ENCODE data around the gene GALNT15.

Gene GALNT15

GRCh38 chr3:16252243-16252978, 77.9 kb downstream of the GALNT15 start:
- DNase-seq: no peak

- DNase-seq: no peak
Observed at GRCh38 chr3:16252988-16253387, 78.5 kb downstream of the GALNT15 start.

GRCh38 chr3:16253601-16254000, 79.1 kb downstream of the GALNT15 start:
- DNase-seq: peak in 36 of 58 donors; percentile 5 to 72 (median 27)

GRCh38 chr3:16254916-16255315, 80.4 kb downstream of the GALNT15 start:
- no peak for DNase-seq

GRCh38 chr3:16255326-16255725, 80.8 kb downstream of the GALNT15 start:
- no peak for DNase-seq

GRCh38 chr3:16255726-16256125, 81.2 kb downstream of the GALNT15 start:
- DNase-seq: no peak

- no peak for DNase-seq
Observed at GRCh38 chr3:16257309-16257708, 82.8 kb downstream of the GALNT15 start.

- DNase-seq: no peak
Observed at GRCh38 chr3:16258177-16258576, 83.7 kb downstream of the GALNT15 start.

GRCh38 chr3:16258866-16259265, 84.4 kb downstream of the GALNT15 start:
- DNase-seq: no peak

GRCh38 chr3:16260046-16260445, 85.6 kb downstream of the GALNT15 start:
- no peak for DNase-seq

GRCh38 chr3:16262174-16262573, 87.7 kb downstream of the GALNT15 start:
- no peak for DNase-seq

- DNase-seq: peak in 2 of 58 donors; percentile 67 to 84
Observed at GRCh38 chr3:16264174-16264707, 89.8 kb downstream of the GALNT15 start.

GRCh38 chr3:16264708-16265454, 90.4 kb downstream of the GALNT15 start, which contains the start of the genes DPH3 and OXNAD1:
DPH3 (minus strand) TSS chr3:16264943; CDS start chr3:16264876, 67 bp downstream.
OXNAD1 (plus strand) TSS chr3:16265212; CDS start chr3:16270953, 5,741 bp downstream.
- DNase-seq: peak; percentile 87 to 99 (median 98)

GRCh38 chr3:16265455-16265786, 90.9 kb downstream of the GALNT15 start:
- no peak for DNase-seq

GRCh38 chr3:16266714-16267113, 92.2 kb downstream of the GALNT15 start:
- no peak for DNase-seq

GRCh38 chr3:16270855-16271254, 96.4 kb downstream of the GALNT15 start:
- DNase-seq: no peak

GRCh38 chr3:16272588-16272987, 98.1 kb downstream of the GALNT15 start:
- no peak for DNase-seq

GRCh38 chr3:16273867-16274266, 99.4 kb downstream of the GALNT15 start:
- DNase-seq: no peak

- DNase-seq: no peak
Observed at GRCh38 chr3:16277471-16277870, 103.0 kb downstream of the GALNT15 start.

- DNase-seq: no peak
Observed at GRCh38 chr3:16279010-16279801, 104.7 kb downstream of the GALNT15 start.

- no peak for DNase-seq
Observed at GRCh38 chr3:16280671-16281070, 106.2 kb downstream of the GALNT15 start.

Data from anterior cingulate cortex (tissue), 58 donors.